ENCODE data around the gene LUC7L2. TPM values are rescaled to one million over a fixed set of nuclear protein-coding genes. Genes with fewer than 3 reads are reported as not detected.

The LUC7L2 gene
- total and polyA plus RNA-seq, 10 of the 15 experiments (the other 5 are each of a cell fraction or from before 2014, with no cell fraction given), result 31.7 to 98.7 (median 68.6) TPM

GRCh38 chr7:139439375-139439774 lies 79.7 kb downstream of the LUC7L2 start:
- Histone ChIP-seq H3K4me3 (no peak overlapping the region), H4K20me1 (ENCODE audit: control insufficient read depth, insufficient read depth) (no peaks in the 10 kb centered on the region), H3K9ac (ENCODE audit: control insufficient read depth, insufficient read depth, low read length) (no peak overlapping the region), H3K79me2 (ENCODE audit: control insufficient read depth, insufficient read depth, low read length) (no peaks in the 10 kb centered on the region), H3K4me2 (ENCODE audit: control insufficient read depth, insufficient read depth) (no peak overlapping the region), H3K36me3 (ENCODE audit: control insufficient read depth in 2 of 2, insufficient read depth in 2 of 2, low read length in 1 of 2) (no peaks in the 10 kb centered on the region), H2AFZ (ENCODE audit: control insufficient read depth, low read depth, low read length) (no peak overlapping the region), H3K9me3 (replicated peaks; ENCODE audit: control insufficient read depth, insufficient read depth, low read length) (no peaks in the 10 kb centered on the region), H3K27me3 (replicated peaks in 1 of 2; ENCODE audit: control insufficient read depth in 2 of 2, insufficient read depth in 2 of 2, low read length in 1 of 2) (no peaks in the 10 kb centered on the region), H3K27ac (ENCODE audit: control insufficient read depth, insufficient read depth) (no peak overlapping the region), H3K4me1 (ENCODE audit: control insufficient read depth, insufficient read depth, low read length) (no peaks in the 10 kb centered on the region)
- POLR2A ChIA-PET, result no interaction called here
- BruUV-seq (replicated peaks), result no TSS peak
- DNase-seq (ENCODE audit: low read depth, low spot score) (no peak), ATAC-seq (no peak), FAIRE-seq (no peak)
- in situ Hi-C loops (cut with MboI) (loop anchor here (5.0 kb wide), 1 partner anchor 563 kb away; no protein-coding TSS in a partner anchor), intact Hi-C loops (cut with micrococcal nuclease; ENCODE audit: unreplicated experiment) (no loop called here)
- 94% methylated on average over 7 of the region's 7 CpGs for WGBS (ENCODE audit: insufficient coverage, insufficient replicate concordance, low lambda C conversion rate, missing lambda C conversion rate)
- SMC1A ChIA-PET (ENCODE audit: uncharacterized antibody, unreplicated experiment), result no interaction called here
- CTCF ChIA-PET, result no interaction called here
- TF ChIP-seq MYB (IDR thresholded peaks at IDR 0.05; ENCODE audit: borderline replicate concordance, low read depth, low read length) (no peak), ZNF217 (IDR thresholded peaks at IDR 0.05) (no peak), NR2C2 (IDR thresholded peaks at IDR 0.05; ENCODE audit: borderline replicate concordance, control insufficient read depth, insufficient read length, low read depth) (no peak), BCLAF1 (IDR thresholded peaks at IDR 0.05) (no peak), FOXM1 (IDR thresholded peaks at IDR 0.05; ENCODE audit: low read depth, low read length) (no peak), SMAD5 (IDR thresholded peaks at IDR 0.05; ENCODE audit: low read depth) (no peak), ZBTB4 (CRISPR knock-in tag; IDR thresholded peaks at IDR 0.05) (no peak), TARDBP (IDR thresholded peaks at IDR 0.05; ENCODE audit: borderline replicate concordance) (no peak), ESRRA (IDR thresholded peaks at IDR 0.05; ENCODE audit: low read length) (no peak)
- RAD21 ChIA-PET (ENCODE audit: unreplicated experiment), result no interaction called here
